ENCODE measurements around the gene GPAT3. TPM values are rescaled to one million over a fixed set of nuclear protein-coding genes. Genes with fewer than 3 reads are reported as not detected.

The GPAT3 gene
- total and polyA plus RNA-seq, 2 of the 8 experiments (the other 6 are each of a cell fraction or from before 2014, with no cell fraction given), result 0.23 to 2.0 TPM

- DNase-seq (ENCODE audit: low read depth in 1 of 2, low spot score in 2 of 2), result no peak
Measured at GRCh38 chr4:83589279-83589678, 53.4 kb downstream of the GPAT3 start.

More at GRCh38 chr4:83589279-83589678, 53.4 kb downstream of the GPAT3 start:
- whole genome bisulfite sequencing, 2 experiments (ENCODE audit: extremely low coverage in 1 of 2, insufficient coverage in 1 of 2, insufficient read length in 1 of 2, insufficient replicate concordance in 2 of 2, low coverage in 1 of 2, low lambda C conversion rate in 2 of 2, missing lambda C conversion rate in 1 of 2), result 92% methylated on average over 3 of the region's 3 CpGs; no CpG with 5 or more reads in 1 of the 2 experiments
- H3K56ac ChIP-seq (replicated peaks; ENCODE audit: insufficient read length, low read depth, low read length), result no peak overlapping the region
- H3K23me2 ChIP-seq (ENCODE audit: low read depth, low read length), result no peaks in the 10 kb centered on the region
- no peak overlapping the region for H3K9ac ChIP-seq (replicated peaks in 1 of 4; ENCODE audit: extremely low read depth in 1 of 4, low read depth in 3 of 4, low read length in 3 of 4)
- no peak overlapping the region for H2BK15ac ChIP-seq (ENCODE audit: low read length)
- H2BK5ac ChIP-seq (ENCODE audit: low read depth, low read length), result no peak overlapping the region
- H2AFZ ChIP-seq (ENCODE audit: low read length), result no peak overlapping the region
- FAIRE-seq, result no peak
- H4K91ac ChIP-seq (replicated peaks; ENCODE audit: insufficient read length, low read length), result no peak overlapping the region
- H3K36me3 ChIP-seq (ENCODE audit: control insufficient read depth in 2 of 4, insufficient read depth in 4 of 4, low read length in 3 of 4), result no peaks in the 10 kb centered on the region
- H3K4ac ChIP-seq (replicated peaks; ENCODE audit: insufficient read length, low read depth, low read length), result no peak overlapping the region
- POLR2A ChIA-PET (ENCODE audit: partially characterized antibody), result interaction anchor here (1.2 kb wide), 1 partner anchor 11 kb away, joined by 3 read pairs; no protein-coding TSS in a partner anchor
- H3K18ac ChIP-seq (ENCODE audit: extremely low read depth, low read length), result no peak overlapping the region
- no peaks in the 10 kb centered on the region for H3K27me3 ChIP-seq (replicated peaks in 1 of 4; ENCODE audit: control insufficient read depth in 3 of 4, extremely low read depth in 1 of 4, insufficient read depth in 3 of 4, low read length in 3 of 4)
- CTCF ChIA-PET (ENCODE audit: partially characterized antibody), result interaction anchor here (1.2 kb wide), 1 partner anchor 80 kb away, joined by 3 read pairs; no protein-coding TSS in a partner anchor
- H3K79me1 ChIP-seq (ENCODE audit: low read depth, low read length), result no peaks in the 10 kb centered on the region
- H3K14ac ChIP-seq (ENCODE audit: insufficient read length), result no peak overlapping the region
- H3K9me3 ChIP-seq (ENCODE audit: insufficient read depth in 2 of 2, low read depth in 1 of 2, low read length in 1 of 2), result no peaks in the 10 kb centered on the region
- no peaks in the 10 kb centered on the region for H3K79me2 ChIP-seq (ENCODE audit: control insufficient read depth in 1 of 2, insufficient read depth in 2 of 2, low read length in 2 of 2)
- no peak overlapping the region for H2BK12ac ChIP-seq (ENCODE audit: low read depth, low read length)
- no peak overlapping the region for H3K27ac ChIP-seq (ENCODE audit: low read depth, low read length)
- no peaks in the 10 kb centered on the region for H3K4me1 ChIP-seq (replicated peaks in 1 of 4; ENCODE audit: control insufficient read depth in 3 of 4, insufficient read depth in 4 of 4, low read length in 3 of 4)
- H2AK5ac ChIP-seq (ENCODE audit: low read depth, low read length), result no peak overlapping the region
- no peak overlapping the region for H3K4me2 ChIP-seq (ENCODE audit: insufficient read depth in 1 of 2, low read depth in 2 of 2, low read length in 2 of 2)
- no peaks in the 10 kb centered on the region for H4K20me1 ChIP-seq (replicated peaks in 1 of 2; ENCODE audit: control insufficient read depth in 1 of 2, insufficient read depth in 2 of 2, low read length in 2 of 2)
- no peak overlapping the region for H4K5ac ChIP-seq (ENCODE audit: insufficient read length, low read depth, low read length)
- no peak overlapping the region for H3K23ac ChIP-seq (ENCODE audit: insufficient read length)
- H2BK20ac ChIP-seq (ENCODE audit: low read length), result no peak overlapping the region
- no peak overlapping the region for H2BK120ac ChIP-seq (replicated peaks; ENCODE audit: low read depth, low read length)
- no peak for TF ChIP-seq CTBP2 (IDR thresholded peaks at IDR 0.05; ENCODE audit: borderline replicate concordance, insufficient read depth, insufficient read length, low read length)
- no peak for TF ChIP-seq SUZ12 (IDR thresholded peaks at IDR 0.05; ENCODE audit: low read length)
- TF ChIP-seq SIRT6 (IDR thresholded peaks at IDR 0.05; ENCODE audit: low read length), result no peak
- TF ChIP-seq RXRA (IDR thresholded peaks at IDR 0.05; ENCODE audit: insufficient read depth, low read depth, low read length), result no peak
- no peak for TF ChIP-seq TAF7 (optimal IDR thresholded peaks at IDR 0.05; ENCODE audit: borderline replicate concordance, low read depth, low read length)
- TF ChIP-seq SAP30 (IDR thresholded peaks at IDR 0.05; ENCODE audit: insufficient read depth, insufficient replicate concordance, low read length), result no peak
- no peak for TF ChIP-seq CBX8 (IDR thresholded peaks at IDR 0.05; ENCODE audit: borderline replicate concordance, low read depth, low read length)
- TF ChIP-seq ATF3 (IDR thresholded peaks at IDR 0.05; ENCODE audit: insufficient read depth, low read depth, low read length), result no peak
- TF ChIP-seq HDAC2 (IDR thresholded peaks at IDR 0.05; ENCODE audit: borderline replicate concordance in 1 of 2, low read depth in 2 of 2, low read length in 2 of 2), result no peak
- TF ChIP-seq CHD2 (IDR thresholded peaks at IDR 0.05; ENCODE audit: low read length), result no peak
- no peak overlapping the region for H3K4me3 ChIP-seq (ENCODE audit: extremely low read depth in 1 of 4, insufficient read depth in 2 of 4, low read depth in 3 of 4, low read length in 4 of 4)
- H4K8ac ChIP-seq (ENCODE audit: extremely low read depth, insufficient read depth, low read length), result no peak overlapping the region

All from H1 (cell line).